Measurements from ENCODE around the gene COL4A2.

Gene COL4A2

DNA sequence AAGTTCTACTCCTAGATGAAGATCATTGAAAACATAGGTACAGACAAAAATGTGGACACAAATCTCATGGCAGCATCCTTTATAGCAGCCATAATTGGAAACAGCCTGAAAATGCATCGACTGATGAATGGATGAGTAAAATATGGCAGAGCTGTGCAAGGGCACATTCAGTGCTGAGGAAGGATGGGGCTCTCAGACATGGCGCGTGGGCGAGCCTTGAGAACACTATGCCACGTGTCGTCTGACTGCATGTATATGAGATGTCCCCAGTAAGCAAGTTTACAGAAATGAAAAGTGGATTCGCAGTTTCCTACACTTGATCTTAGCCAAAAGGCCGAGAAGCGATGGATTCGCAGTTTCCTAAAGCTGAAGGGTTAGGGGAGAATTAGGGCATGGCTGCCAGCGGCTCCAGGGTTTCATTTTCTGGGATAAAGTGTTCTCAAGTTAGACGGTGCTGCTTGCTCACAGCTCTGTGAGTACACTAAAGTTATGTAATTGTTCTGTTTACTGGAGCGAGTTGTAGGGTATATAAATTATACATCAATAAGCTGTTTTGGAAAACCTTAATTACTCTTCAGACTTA lies 176.4 kb downstream of the COL4A2 start:
- Histone ChIP-seq H3K27ac (ENCODE audit: low read depth, low read length, poor library complexity, severe bottlenecking) (no peak overlapping the region), H3K9ac (ENCODE audit: low read length) (no peak overlapping the region), H3K4me1 (ENCODE audit: insufficient read depth, low read length, severe bottlenecking) (no peaks in the 10 kb centered on the region), H2AFZ (ENCODE audit: low read length) (no peak overlapping the region), H3K36me3 (ENCODE audit: insufficient read depth, low read length) (no peaks in the 10 kb centered on the region), H3K9me3 (ENCODE audit: low read length) (no peaks in the 10 kb centered on the region), H3K4me2 (ENCODE audit: low read length) (no peak overlapping the region), H3K4me3 (ENCODE audit: low read depth, low read length, poor library complexity, severe bottlenecking) (no peak overlapping the region), H3K27me3 (ENCODE audit: insufficient read depth, low read length) (peaks cover 10% of the 10 kb centered on the region; the same call in 1 of the 2 replicates), H4K20me1 (ENCODE audit: insufficient read depth, low read length) (no peaks in the 10 kb centered on the region), H3F3A (ENCODE audit: insufficient read depth, low read length) (no peaks in the 10 kb centered on the region), H3K79me2 (ENCODE audit: insufficient read depth, low read length) (no peaks in the 10 kb centered on the region), H3K9me2 (ENCODE audit: low read depth, low read length) (no peaks in the 10 kb centered on the region)
- TF ChIP-seq, protein P1, sequence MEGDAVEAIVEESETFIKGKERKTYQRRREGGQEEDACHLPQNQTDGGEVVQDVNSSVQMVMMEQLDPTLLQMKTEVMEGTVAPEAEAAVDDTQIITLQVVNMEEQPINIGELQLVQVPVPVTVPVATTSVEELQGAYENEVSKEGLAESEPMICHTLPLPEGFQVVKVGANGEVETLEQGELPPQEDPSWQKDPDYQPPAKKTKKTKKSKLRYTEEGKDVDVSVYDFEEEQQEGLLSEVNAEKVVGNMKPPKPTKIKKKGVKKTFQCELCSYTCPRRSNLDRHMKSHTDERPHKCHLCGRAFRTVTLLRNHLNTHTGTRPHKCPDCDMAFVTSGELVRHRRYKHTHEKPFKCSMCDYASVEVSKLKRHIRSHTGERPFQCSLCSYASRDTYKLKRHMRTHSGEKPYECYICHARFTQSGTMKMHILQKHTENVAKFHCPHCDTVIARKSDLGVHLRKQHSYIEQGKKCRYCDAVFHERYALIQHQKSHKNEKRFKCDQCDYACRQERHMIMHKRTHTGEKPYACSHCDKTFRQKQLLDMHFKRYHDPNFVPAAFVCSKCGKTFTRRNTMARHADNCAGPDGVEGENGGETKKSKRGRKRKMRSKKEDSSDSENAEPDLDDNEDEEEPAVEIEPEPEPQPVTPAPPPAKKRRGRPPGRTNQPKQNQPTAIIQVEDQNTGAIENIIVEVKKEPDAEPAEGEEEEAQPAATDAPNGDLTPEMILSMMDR (IDR thresholded peaks at IDR 0.05; ENCODE audit: low read length): no peak
- no peak for TF ChIP-seq EZH2 (IDR thresholded peaks at IDR 0.05; ENCODE audit: borderline replicate concordance, low read length)

DNA sequence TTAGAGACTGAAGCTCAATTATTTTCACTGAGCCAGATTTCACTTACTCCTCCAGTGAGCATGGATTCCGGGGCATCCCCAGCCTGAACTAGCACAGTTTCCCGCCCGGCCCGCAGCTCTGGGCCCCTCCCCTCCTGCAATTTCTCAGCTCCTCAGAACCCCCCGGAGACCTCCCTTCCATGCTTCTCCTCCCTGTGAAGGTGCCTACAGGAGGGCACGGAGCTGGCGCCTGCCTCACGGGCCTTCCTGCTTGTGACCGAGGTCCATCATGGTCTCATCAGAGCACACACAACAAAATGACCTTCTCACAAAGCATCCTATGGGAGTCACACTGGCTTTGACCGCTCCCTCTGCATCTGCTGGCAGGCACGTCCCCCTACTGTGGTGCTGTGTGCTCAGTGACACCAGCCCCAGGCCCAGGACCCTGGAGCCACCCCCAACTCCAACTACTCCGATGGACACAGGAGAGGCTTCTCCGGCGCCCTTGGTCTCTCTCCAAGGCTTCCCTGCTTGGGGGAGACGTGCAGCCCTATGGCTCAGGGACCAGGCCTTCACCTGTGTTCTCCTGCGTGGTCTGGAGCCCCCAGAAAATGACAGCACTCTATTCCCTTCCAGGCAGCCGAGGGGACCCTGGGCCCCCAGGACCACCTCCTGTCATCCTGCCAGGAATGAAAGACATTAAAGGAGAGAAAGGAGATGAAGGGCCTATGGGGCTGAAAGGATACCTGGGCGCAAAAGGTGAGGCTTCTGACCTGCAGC lies 177.4 kb downstream of the COL4A2 start:
- no peaks in the 10 kb centered on the region for H3K36me3 ChIP-seq (ENCODE audit: insufficient read depth, low read length)
- H3K9ac ChIP-seq (ENCODE audit: low read length): no peak overlapping the region
- no peaks in the 10 kb centered on the region for H3K4me1 ChIP-seq (ENCODE audit: insufficient read depth, low read length, severe bottlenecking)

DNA sequence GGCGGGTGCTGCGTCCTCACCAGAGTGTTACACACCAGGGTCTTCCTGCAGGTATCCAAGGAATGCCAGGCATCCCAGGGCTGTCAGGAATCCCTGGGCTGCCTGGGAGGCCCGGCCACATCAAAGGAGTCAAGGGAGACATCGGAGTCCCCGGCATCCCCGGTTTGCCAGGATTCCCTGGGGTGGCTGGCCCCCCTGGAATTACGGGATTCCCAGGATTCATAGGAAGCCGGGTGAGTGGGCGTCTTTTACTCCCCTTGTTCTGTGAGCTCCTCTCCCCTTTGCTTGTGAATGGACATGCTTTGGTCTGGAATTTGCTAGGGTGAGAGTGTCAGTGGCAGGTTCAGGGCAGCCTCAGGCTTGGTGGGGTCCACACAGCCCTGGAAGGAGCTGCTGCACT lies 178.5 kb downstream of the COL4A2 start:
- Histone ChIP-seq H3K4me1 (ENCODE audit: insufficient read depth, low read length, severe bottlenecking) (no peaks in the 10 kb centered on the region), H2AFZ (ENCODE audit: low read length) (no peak overlapping the region), H3K79me2 (ENCODE audit: insufficient read depth, low read length) (no peaks in the 10 kb centered on the region), H3F3A (ENCODE audit: insufficient read depth, low read length) (no peaks in the 10 kb centered on the region), H3K4me2 (ENCODE audit: low read length) (no peak overlapping the region), H3K9me3 (ENCODE audit: low read length) (no peaks in the 10 kb centered on the region), H3K36me3 (ENCODE audit: insufficient read depth, low read length) (no peaks in the 10 kb centered on the region), H3K27me3 (ENCODE audit: insufficient read depth, low read length) (peaks cover 3% of the 10 kb centered on the region; the same call in 1 of the 2 replicates), H3K9ac (ENCODE audit: low read length) (no peak overlapping the region), H4K20me1 (ENCODE audit: insufficient read depth, low read length) (no peaks in the 10 kb centered on the region), H3K27ac (ENCODE audit: low read depth, low read length, poor library complexity, severe bottlenecking) (no peak overlapping the region), H3K4me3 (ENCODE audit: low read depth, low read length, poor library complexity, severe bottlenecking) (no peak overlapping the region), H3K9me2 (ENCODE audit: low read depth, low read length) (no peaks in the 10 kb centered on the region)
- no peak for TF ChIP-seq EZH2 (IDR thresholded peaks at IDR 0.05; ENCODE audit: borderline replicate concordance, low read length)
- TF ChIP-seq, protein P1 (IDR thresholded peaks at IDR 0.05; ENCODE audit: low read length): no peak

More for the DNA sequence above, 177.4 kb downstream of the COL4A2 start:
- TF ChIP-seq, protein P1 (IDR thresholded peaks at IDR 0.05; ENCODE audit: low read length): no peak
- no peak for TF ChIP-seq EZH2 (IDR thresholded peaks at IDR 0.05; ENCODE audit: borderline replicate concordance, low read length)
- Histone ChIP-seq H2AFZ (ENCODE audit: low read length) (no peak overlapping the region), H3K27ac (ENCODE audit: low read depth, low read length, poor library complexity, severe bottlenecking) (no peak overlapping the region), H4K20me1 (ENCODE audit: insufficient read depth, low read length) (no peaks in the 10 kb centered on the region), H3F3A (ENCODE audit: insufficient read depth, low read length) (no peaks in the 10 kb centered on the region), H3K9me3 (ENCODE audit: low read length) (no peaks in the 10 kb centered on the region), H3K4me3 (ENCODE audit: low read depth, low read length, poor library complexity, severe bottlenecking) (no peak overlapping the region), H3K9me2 (ENCODE audit: low read depth, low read length) (no peaks in the 10 kb centered on the region), H3K79me2 (ENCODE audit: insufficient read depth, low read length) (no peaks in the 10 kb centered on the region), H3K27me3 (ENCODE audit: insufficient read depth, low read length) (peaks cover 3% of the 10 kb centered on the region; the same call in 1 of the 2 replicates), H3K4me2 (ENCODE audit: low read length) (no peak overlapping the region)
